HG03469 (cell line): ENCODE measurements around the gene ZCCHC8.
"Not testable (repeated sequence)": the region's sequence is repeated elsewhere in the genome, so short reads cannot be mapped to it uniquely, and the experiment has no call there.

Experiments
- ATAC-seq: cut with Tn5 transposase; IDR thresholded peaks from one replicate; pipeline ENCODE4 v1.9.1; 2021; ENCODE audit warnings: mild to moderate bottlenecking, moderate library complexity, moderate number of reproducible peaks; ENCODE audit not compliant: unreplicated experiment

ZCCHC8 gene

GRCh38 chr12:122437656-122438121 lies 63.0 kb downstream of the ZCCHC8 start:
- no peak for ATAC-seq

- no peak for ATAC-seq
These were observed 65.5 kb downstream of the ZCCHC8 start for GRCh38 chr12:122435186-122435585.

DNA sequence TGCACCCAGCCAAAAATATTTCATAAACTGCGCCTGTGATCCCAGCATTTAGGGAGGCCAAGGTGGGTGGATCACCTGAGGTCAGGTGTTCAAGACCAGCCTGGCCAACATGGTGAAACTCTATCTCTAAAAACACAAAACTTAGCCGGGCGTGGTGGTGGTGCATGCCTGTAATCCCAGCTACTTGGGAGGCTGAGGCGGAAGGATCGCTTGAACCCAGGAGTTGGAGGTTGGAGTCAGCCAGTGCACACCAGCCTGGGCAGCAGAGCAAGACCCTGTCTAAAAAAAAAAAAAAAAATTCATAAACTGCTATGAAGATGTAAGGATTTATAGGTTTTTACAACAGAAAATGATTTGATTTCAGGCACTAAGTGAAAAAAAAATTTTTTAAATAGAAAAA lies 71.7 kb downstream of the ZCCHC8 start:
- not testable (repeated sequence) for ATAC-seq

DNA sequence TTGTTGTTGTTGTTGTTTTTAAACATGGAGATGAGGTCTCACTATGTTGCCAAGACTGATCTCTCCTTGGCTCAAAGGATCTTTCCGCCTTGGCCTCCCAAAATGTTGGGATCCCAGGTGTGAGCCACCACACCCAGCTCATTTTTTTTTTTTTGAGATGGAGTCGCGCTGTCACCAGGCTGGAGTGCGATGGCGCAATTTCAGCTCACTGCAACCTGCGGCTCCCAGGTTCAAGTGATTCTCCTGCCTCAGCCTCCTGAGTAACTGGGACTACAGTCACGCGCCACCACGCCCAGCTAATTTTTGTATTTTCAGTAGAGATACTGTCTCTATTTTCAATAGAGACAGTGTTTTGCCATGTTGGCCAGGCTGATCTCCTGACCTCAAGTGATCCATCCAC lies 73.3 kb downstream of the ZCCHC8 start:
- ATAC-seq: no peak

DNA sequence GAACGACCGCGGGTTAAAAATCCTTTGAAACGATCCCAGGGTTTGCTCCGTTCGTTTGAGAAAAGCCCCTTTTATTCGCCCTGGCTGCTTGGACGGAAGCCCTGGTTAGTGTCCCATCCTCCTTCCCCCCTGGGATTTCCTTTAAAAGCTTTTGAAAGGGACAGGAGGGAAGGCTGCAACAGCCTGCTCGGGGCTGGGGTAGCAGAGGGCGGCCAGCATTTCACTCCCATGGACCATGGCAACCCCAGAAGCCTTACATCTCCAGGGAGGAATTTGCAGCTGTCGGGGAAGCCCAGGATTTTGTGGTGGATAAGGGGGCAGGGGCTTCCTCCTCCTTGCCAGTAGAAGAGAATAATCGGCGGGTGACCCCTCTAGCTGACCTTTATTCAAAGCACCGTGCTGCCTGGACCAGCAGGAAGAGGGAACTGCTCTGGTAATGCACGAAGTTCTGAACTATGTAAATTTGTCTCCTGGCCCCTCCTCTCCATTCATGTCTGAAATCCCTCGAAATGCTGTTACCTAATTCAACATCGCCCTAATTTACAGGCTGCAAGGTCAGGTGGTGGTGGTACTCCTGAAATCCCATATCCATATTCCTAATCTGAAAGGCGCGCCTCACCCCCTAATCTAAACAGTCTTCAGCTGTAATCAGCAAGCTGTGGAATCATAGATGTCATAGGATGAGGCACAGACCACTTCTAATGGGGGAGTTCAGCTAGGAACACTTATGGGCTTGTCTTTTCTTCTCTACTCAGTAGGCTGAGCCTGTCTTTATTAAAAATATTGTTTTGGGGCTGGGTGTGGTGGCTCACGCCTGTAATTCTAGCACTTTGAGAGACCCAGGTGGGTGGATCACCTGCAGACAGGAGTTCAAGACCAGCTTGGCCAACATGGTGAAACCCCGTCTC lies 77.2 kb downstream of the ZCCHC8 start:
- no peak for ATAC-seq

DNA sequence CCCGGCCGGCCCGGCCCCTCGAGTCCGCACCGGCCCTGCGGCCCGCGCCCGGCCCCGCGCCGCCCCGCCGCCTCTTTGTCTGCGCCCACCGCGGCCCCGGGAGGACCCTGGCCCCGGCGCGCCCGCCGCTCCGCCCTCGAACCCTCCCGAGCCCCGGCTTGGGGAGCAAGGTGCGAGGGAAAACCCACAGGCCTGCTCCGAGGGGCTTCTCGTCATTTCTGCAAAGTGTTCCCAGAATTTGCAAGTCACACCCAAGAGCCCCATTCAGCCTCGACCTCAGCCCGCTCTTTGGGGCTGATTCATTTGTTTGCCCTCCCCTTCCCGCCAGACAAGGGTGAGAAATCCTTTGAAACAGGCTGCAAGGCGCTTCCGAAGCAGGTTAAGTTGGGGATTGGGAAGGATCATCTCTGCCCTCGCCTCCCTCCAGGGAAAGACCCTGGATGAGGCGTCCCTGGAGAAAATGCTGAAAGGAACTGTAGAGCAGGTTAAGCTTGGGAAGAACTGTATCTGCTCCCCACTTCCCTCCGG lies 77.9 kb downstream of the ZCCHC8 start:
- no peak for ATAC-seq

DNA sequence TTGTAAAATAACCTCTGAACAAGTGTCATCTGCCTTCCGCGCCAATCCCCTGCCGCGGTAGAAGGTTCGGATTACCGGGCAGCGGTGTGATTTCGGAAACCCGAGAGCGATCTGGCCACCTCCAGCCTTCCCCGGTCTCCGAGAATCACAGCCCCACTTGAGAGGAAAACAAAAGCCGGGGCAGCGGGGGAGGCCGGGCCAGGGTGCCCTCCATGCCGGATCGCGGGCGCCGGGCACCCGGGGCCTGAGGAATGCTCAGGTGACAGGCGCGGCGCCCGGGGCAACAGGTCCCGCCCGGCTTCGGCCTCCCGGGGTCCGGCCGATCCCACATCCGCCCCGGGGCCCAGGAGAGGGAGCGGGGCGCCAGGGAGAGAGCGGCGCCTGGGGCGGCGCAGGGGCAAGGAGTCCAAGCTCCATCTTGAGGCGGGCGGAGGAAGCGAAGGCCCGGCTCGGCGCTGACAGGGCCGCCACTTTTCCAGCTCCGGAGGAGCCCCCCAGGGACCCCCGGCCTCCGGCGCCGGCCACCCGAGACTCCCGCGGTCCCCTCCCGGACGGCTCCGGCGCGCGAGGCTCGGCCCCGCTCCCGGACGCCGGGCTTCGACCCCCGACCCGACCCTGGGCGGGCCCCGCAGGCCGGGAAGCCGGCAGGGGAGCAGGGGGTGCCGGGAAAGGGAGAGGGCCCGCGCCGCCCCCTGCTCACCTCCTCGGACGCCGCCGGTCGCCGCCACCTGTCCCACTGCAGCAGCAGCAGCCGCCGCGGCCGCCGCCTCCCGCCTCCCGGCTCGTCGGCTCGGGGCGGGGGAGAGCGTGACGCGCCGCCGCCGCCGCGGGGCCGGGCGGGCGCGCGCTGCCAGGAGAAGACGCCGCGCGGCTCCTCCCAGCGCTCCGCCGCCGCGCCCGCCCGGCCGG lies 78.7 kb downstream of the ZCCHC8 start, which contains the start of gene CLIP1:
Gene CLIP1 (minus strand): TSS at position 849 of the 909 bp plus-strand sequence. CDS start 42,217 bp downstream, outside the sequence.
- no peak for ATAC-seq
